Retinal pigment epithelial cell (primary cell): Measurements from ENCODE around the gene ANKRD11.
"Not testable (repeated sequence)": the region's sequence is repeated elsewhere in the genome, so short reads cannot be mapped to it uniquely, and the experiment has no call there.

Experiments
- DNase-seq: peaks from one replicate; pipeline ENCODE4 v3.0.0-alpha.2; 2010; ENCODE audit warnings: low read depth
- H3K4me3 ChIP-seq: 2 replicates; pipeline ENCODE4 v1.5.1; 2011; ENCODE audit warnings: mild to moderate bottlenecking, low read length, control low read depth, moderate library complexity
- CTCF ChIP-seq: conservative IDR thresholded peaks from 2 replicates; pipeline ENCODE4 v1.5.1; 2011; ENCODE audit warnings: low read depth, low read length, control low read depth, inconsistent platforms

ANKRD11 gene

GRCh38 chr16:89334461-89334860 is 155.9 kb downstream of the ANKRD11 start:
- H3K4me3 ChIP-seq: no peak overlapping the region
- no peak for DNase-seq
- no peak for TF ChIP-seq CTCF

- DNase-seq: no peak
- H3K4me3 ChIP-seq: no peak overlapping the region
- no peak for TF ChIP-seq CTCF
Observed at GRCh38 chr16:89334050-89334449, 156.3 kb downstream of the ANKRD11 start.

- H3K4me3 ChIP-seq, DNase-seq: not testable (repeated sequence)
- peak; percentile 57 for TF ChIP-seq CTCF
Observed at GRCh38 chr16:89333401-89334001, 156.9 kb downstream of the ANKRD11 start.

GRCh38 chr16:89332902-89333245 is 157.5 kb downstream of the ANKRD11 start:
- TF ChIP-seq CTCF: no peak
- no peak for DNase-seq
- H3K4me3 ChIP-seq: no peak overlapping the region

- no peak overlapping the region for H3K4me3 ChIP-seq
- TF ChIP-seq CTCF: no peak
- DNase-seq: no peak
Observed at GRCh38 chr16:89332243-89332901, 158.0 kb downstream of the ANKRD11 start.

- no peak overlapping the region for H3K4me3 ChIP-seq
- no peak for DNase-seq
- no peak for TF ChIP-seq CTCF
Observed at GRCh38 chr16:89331371-89332109, 158.8 kb downstream of the ANKRD11 start.
